ENCODE measurements around the gene FAM110A.
"Not testable (repeated sequence)": the region's sequence is repeated elsewhere in the genome, so short reads cannot be mapped to it uniquely, and the experiment has no call there.

Gene FAM110A

GRCh38 chr20:822651-823573 lies 10.6 kb upstream of the FAM110A start:
- in situ Hi-C loops (cut with MboI; ENCODE audit: low sequenced_read_pairs, unreplicated experiment): loop anchor here (25.0 kb wide), 1 partner anchor 364 kb away; the partner anchor contains the start of gene TMEM74B
- no peak for DNase-seq (ENCODE audit: low spot score)
- no peak for TF ChIP-seq CTCF (IDR thresholded peaks at IDR 0.05; ENCODE audit: borderline replicate concordance, control extremely low read depth, extremely low read depth, insufficient read depth, missing control alignments)

GRCh38 chr20:823574-823902 lies 10.0 kb upstream of the FAM110A start:
- no peak for TF ChIP-seq CTCF (IDR thresholded peaks at IDR 0.05; ENCODE audit: borderline replicate concordance, control extremely low read depth, extremely low read depth, insufficient read depth, missing control alignments)
- no peak for DNase-seq (ENCODE audit: low spot score)
- in situ Hi-C loops (cut with MboI; ENCODE audit: low sequenced_read_pairs, unreplicated experiment): loop anchor here (25.0 kb wide), 1 partner anchor 364 kb away; the partner anchor contains the start of gene TMEM74B

- in situ Hi-C loops (cut with MboI; ENCODE audit: low sequenced_read_pairs, unreplicated experiment): loop anchor here (25.0 kb wide), 1 partner anchor 363 kb away; the partner anchor contains the start of gene TMEM74B
- no peak for DNase-seq (ENCODE audit: low spot score)
- TF ChIP-seq CTCF (IDR thresholded peaks at IDR 0.05; ENCODE audit: borderline replicate concordance, control extremely low read depth, extremely low read depth, insufficient read depth, missing control alignments): no peak
These were observed 9.0 kb upstream of the FAM110A start for GRCh38 chr20:824490-824889.

GRCh38 chr20:824916-825315 lies 8.6 kb upstream of the FAM110A start:
- no peak for TF ChIP-seq CTCF (IDR thresholded peaks at IDR 0.05; ENCODE audit: borderline replicate concordance, control extremely low read depth, extremely low read depth, insufficient read depth, missing control alignments)
- DNase-seq (ENCODE audit: low spot score): no peak
- in situ Hi-C loops (cut with MboI; ENCODE audit: low sequenced_read_pairs, unreplicated experiment): loop anchor here (25.0 kb wide), 1 partner anchor 362 kb away; the partner anchor contains the start of gene TMEM74B

- no peak for TF ChIP-seq CTCF (IDR thresholded peaks at IDR 0.05; ENCODE audit: borderline replicate concordance, control extremely low read depth, extremely low read depth, insufficient read depth, missing control alignments)
- no peak for DNase-seq (ENCODE audit: low spot score)
- in situ Hi-C loops (cut with MboI; ENCODE audit: low sequenced_read_pairs, unreplicated experiment): no loop called here
These were observed 7.6 kb upstream of the FAM110A start for GRCh38 chr20:825710-826421.

GRCh38 chr20:826695-827323 lies 6.7 kb upstream of the FAM110A start:
- TF ChIP-seq CTCF (IDR thresholded peaks at IDR 0.05; ENCODE audit: borderline replicate concordance, control extremely low read depth, extremely low read depth, insufficient read depth, missing control alignments): no peak
- in situ Hi-C loops (cut with MboI; ENCODE audit: low sequenced_read_pairs, unreplicated experiment): no loop called here
- DNase-seq (ENCODE audit: low spot score): no peak

- in situ Hi-C loops (cut with MboI; ENCODE audit: low sequenced_read_pairs, unreplicated experiment); DNase-seq (ENCODE audit: low spot score): not testable (repeated sequence)
These were observed 5.5 kb upstream of the FAM110A start for GRCh38 chr20:827981-828380.

Measured in GM13976 (cell line).